ENCODE measurements around the gene DLGAP1. TPM values are rescaled to one million over a fixed set of nuclear protein-coding genes. Genes with fewer than 3 reads are reported as not detected.

DLGAP1 gene
- total RNA-seq, 2 experiments from 2014 or later: 0.53 to 1.5 TPM

- DNase-seq: no peak
- no peaks in the 10 kb centered on the region for H3K27me3 Mint-ChIP-seq
- H3K4me3 Mint-ChIP-seq: no peak overlapping the region
These were observed 37.4 kb downstream of the DLGAP1 start for GRCh38 chr18:4417714-4418113.

GRCh38 chr18:4416976-4417375, 38.1 kb downstream of the DLGAP1 start:
- H3K36me3 Mint-ChIP-seq (ENCODE audit: low read depth): no peaks in the 10 kb centered on the region
- DNase-seq: no peak
- ChIA-PET CTCF (no interaction called here), POLR2A (no interaction called here)
- no peaks in the 10 kb centered on the region for H3K4me1 Mint-ChIP-seq
- no peak overlapping the region for H3K27ac Mint-ChIP-seq
- H3K9me3 Mint-ChIP-seq: peaks cover 8% of the 10 kb centered on the region
- no peaks in the 10 kb centered on the region for H3K27me3 Mint-ChIP-seq
- H3K4me3 Mint-ChIP-seq: no peak overlapping the region

More at GRCh38 chr18:4417714-4418113, 37.4 kb downstream of the DLGAP1 start:
- CTCF ChIA-PET: no interaction called here
- H3K36me3 Mint-ChIP-seq (ENCODE audit: low read depth): no peaks in the 10 kb centered on the region
- POLR2A ChIA-PET: no interaction called here
- H3K9me3 Mint-ChIP-seq: peaks cover 8% of the 10 kb centered on the region
- no peak overlapping the region for H3K27ac Mint-ChIP-seq
- H3K4me1 Mint-ChIP-seq: no peaks in the 10 kb centered on the region

GRCh38 chr18:4412286-4412685, 42.8 kb downstream of the DLGAP1 start:
- no peak overlapping the region for H3K27ac Mint-ChIP-seq
- no peak overlapping the region for H3K4me3 Mint-ChIP-seq
- POLR2A ChIA-PET: no interaction called here
- H3K4me1 Mint-ChIP-seq: no peaks in the 10 kb centered on the region
- DNase-seq: no peak
- CTCF ChIA-PET: no interaction called here
- no peaks in the 10 kb centered on the region for H3K27me3 Mint-ChIP-seq
- H3K36me3 Mint-ChIP-seq (ENCODE audit: low read depth): no peaks in the 10 kb centered on the region
- H3K9me3 Mint-ChIP-seq: peaks cover 7% of the 10 kb centered on the region

GRCh38 chr18:4406856-4407255, 48.3 kb downstream of the DLGAP1 start:
- Mint-ChIP-seq H3K27me3 (no peaks in the 10 kb centered on the region), H3K36me3 (ENCODE audit: low read depth) (no peaks in the 10 kb centered on the region), H3K4me1 (no peaks in the 10 kb centered on the region), H3K27ac (no peak overlapping the region), H3K9me3 (peaks cover 7% of the 10 kb centered on the region), H3K4me3 (no peak overlapping the region)
- ChIA-PET CTCF (no interaction called here), POLR2A (no interaction called here)
- no peak for DNase-seq

- Mint-ChIP-seq H3K36me3 (ENCODE audit: low read depth) (no peaks in the 10 kb centered on the region), H3K27ac (no peak overlapping the region), H3K9me3 (peaks cover 4% of the 10 kb centered on the region), H3K4me3 (no peak overlapping the region), H3K4me1 (no peaks in the 10 kb centered on the region), H3K27me3 (no peaks in the 10 kb centered on the region)
- DNase-seq: no peak
- CTCF ChIA-PET: no interaction called here
- POLR2A ChIA-PET: no interaction called here
These were observed 49.1 kb downstream of the DLGAP1 start for GRCh38 chr18:4405965-4406364.

GRCh38 chr18:4403836-4404235, 51.3 kb downstream of the DLGAP1 start:
- CTCF ChIA-PET: no interaction called here

GRCh38 chr18:4400911-4401310, 54.2 kb downstream of the DLGAP1 start:
- peaks cover 9% of the 10 kb centered on the region for H3K9me3 Mint-ChIP-seq
- H3K36me3 Mint-ChIP-seq (ENCODE audit: low read depth): no peaks in the 10 kb centered on the region
- ChIA-PET POLR2A (no interaction called here), CTCF (no interaction called here)
- H3K4me1 Mint-ChIP-seq: peaks cover 3% of the 10 kb centered on the region
- H3K27me3 Mint-ChIP-seq: no peaks in the 10 kb centered on the region
- DNase-seq: no peak
- H3K4me3 Mint-ChIP-seq: no peak overlapping the region
- H3K27ac Mint-ChIP-seq: no peak overlapping the region

More at GRCh38 chr18:4403836-4404235, 51.3 kb downstream of the DLGAP1 start:
- DNase-seq: no peak
- Mint-ChIP-seq H3K36me3 (ENCODE audit: low read depth) (no peaks in the 10 kb centered on the region), H3K4me3 (no peak overlapping the region), H3K9me3 (peaks cover 10% of the 10 kb centered on the region), H3K27ac (no peak overlapping the region), H3K27me3 (no peaks in the 10 kb centered on the region), H3K4me1 (peaks cover 3% of the 10 kb centered on the region)
- POLR2A ChIA-PET: no interaction called here

- ChIA-PET CTCF (no interaction called here), POLR2A (no interaction called here)
- H3K9me3 Mint-ChIP-seq: peaks cover 9% of the 10 kb centered on the region
- peaks cover 3% of the 10 kb centered on the region for H3K4me1 Mint-ChIP-seq
- H3K4me3 Mint-ChIP-seq: no peak overlapping the region
- H3K27ac Mint-ChIP-seq: no peak overlapping the region
- no peaks in the 10 kb centered on the region for H3K36me3 Mint-ChIP-seq (ENCODE audit: low read depth)
- no peak for DNase-seq
- H3K27me3 Mint-ChIP-seq: no peaks in the 10 kb centered on the region
These were observed 55.2 kb downstream of the DLGAP1 start for GRCh38 chr18:4399929-4400328.

GRCh38 chr18:4394700-4395099, 60.4 kb downstream of the DLGAP1 start:
- ChIA-PET CTCF (no interaction called here), POLR2A (no interaction called here)
- H3K9me3 Mint-ChIP-seq: peaks cover 8% of the 10 kb centered on the region
- no peaks in the 10 kb centered on the region for H3K27me3 Mint-ChIP-seq
- DNase-seq: no peak
- H3K4me3 Mint-ChIP-seq: no peak overlapping the region
- H3K36me3 Mint-ChIP-seq (ENCODE audit: low read depth): no peaks in the 10 kb centered on the region
- no peak overlapping the region for H3K27ac Mint-ChIP-seq
- no peaks in the 10 kb centered on the region for H3K4me1 Mint-ChIP-seq

- no peak for DNase-seq
- Mint-ChIP-seq H3K27ac (no peak overlapping the region), H3K27me3 (no peaks in the 10 kb centered on the region), H3K4me3 (no peak overlapping the region), H3K9me3 (peaks cover 15% of the 10 kb centered on the region), H3K36me3 (ENCODE audit: low read depth) (no peaks in the 10 kb centered on the region), H3K4me1 (no peaks in the 10 kb centered on the region)
- ChIA-PET CTCF (no interaction called here), POLR2A (no interaction called here)
These were observed 63.2 kb downstream of the DLGAP1 start for GRCh38 chr18:4391859-4392258.

GRCh38 chr18:4385876-4386275, 69.2 kb downstream of the DLGAP1 start:
- H3K27ac Mint-ChIP-seq: no peak overlapping the region
- CTCF ChIA-PET: no interaction called here
- no peak for DNase-seq
- H3K27me3 Mint-ChIP-seq: no peaks in the 10 kb centered on the region
- POLR2A ChIA-PET: no interaction called here
- no peaks in the 10 kb centered on the region for H3K36me3 Mint-ChIP-seq (ENCODE audit: low read depth)
- no peak overlapping the region for H3K4me3 Mint-ChIP-seq
- H3K4me1 Mint-ChIP-seq: no peaks in the 10 kb centered on the region
- H3K9me3 Mint-ChIP-seq: peaks cover 11% of the 10 kb centered on the region

- Mint-ChIP-seq H3K4me1 (no peaks in the 10 kb centered on the region), H3K4me3 (no peak overlapping the region), H3K27ac (no peak overlapping the region), H3K36me3 (ENCODE audit: low read depth) (no peaks in the 10 kb centered on the region), H3K9me3 (peaks cover 10% of the 10 kb centered on the region), H3K27me3 (no peaks in the 10 kb centered on the region)
- ChIA-PET CTCF (no interaction called here), POLR2A (no interaction called here)
- no peak for DNase-seq
These were observed 70.2 kb downstream of the DLGAP1 start for GRCh38 chr18:4384932-4385331.

GRCh38 chr18:4374564-4374963, 80.5 kb downstream of the DLGAP1 start:
- H3K27me3 Mint-ChIP-seq: no peaks in the 10 kb centered on the region
- H3K4me1 Mint-ChIP-seq: no peaks in the 10 kb centered on the region
- peaks cover 6% of the 10 kb centered on the region for H3K9me3 Mint-ChIP-seq
- H3K36me3 Mint-ChIP-seq (ENCODE audit: low read depth): no peaks in the 10 kb centered on the region
- no peak overlapping the region for H3K27ac Mint-ChIP-seq
- ChIA-PET CTCF (no interaction called here), POLR2A (no interaction called here)
- no peak for DNase-seq
- H3K4me3 Mint-ChIP-seq: no peak overlapping the region

- H3K9me3 Mint-ChIP-seq: peaks cover 10% of the 10 kb centered on the region
- no peak overlapping the region for H3K27ac Mint-ChIP-seq
- no peaks in the 10 kb centered on the region for H3K36me3 Mint-ChIP-seq (ENCODE audit: low read depth)
- H3K4me1 Mint-ChIP-seq: no peaks in the 10 kb centered on the region
- POLR2A ChIA-PET: no interaction called here
- no peaks in the 10 kb centered on the region for H3K27me3 Mint-ChIP-seq
- H3K4me3 Mint-ChIP-seq: no peak overlapping the region
- CTCF ChIA-PET: no interaction called here
- no peak for DNase-seq
These were observed 85.4 kb downstream of the DLGAP1 start for GRCh38 chr18:4369705-4370104.

- peaks cover 33% of the 10 kb centered on the region for H3K9me3 Mint-ChIP-seq
- H3K36me3 Mint-ChIP-seq (ENCODE audit: low read depth): no peaks in the 10 kb centered on the region
- CTCF ChIA-PET: no interaction called here
- H3K4me1 Mint-ChIP-seq: no peaks in the 10 kb centered on the region
- POLR2A ChIA-PET: no interaction called here
- DNase-seq: no peak
- H3K27ac Mint-ChIP-seq: no peak overlapping the region
- H3K27me3 Mint-ChIP-seq: no peaks in the 10 kb centered on the region
- no peak overlapping the region for H3K4me3 Mint-ChIP-seq
These were observed 94.8 kb downstream of the DLGAP1 start for GRCh38 chr18:4360221-4360715.

Measured in activated CD4-positive, alpha-beta memory T cell treated with anti-CD3 and anti-CD28 coated beads, Interleukin-2, amount 10 ng/mL, durations not matched to agents 7 days and 5 days (primary cell).